NCI-H2171 treated with DMSO at 0.1 percent for 48 hours (cell line): ENCODE results near the gene CEP57L1.

Experiments used
- DNase-seq: peaks from one replicate; lab custom pipeline; 2025; lab: John Stamatoyannopoulos, UW

The CEP57L1 gene

DNA sequence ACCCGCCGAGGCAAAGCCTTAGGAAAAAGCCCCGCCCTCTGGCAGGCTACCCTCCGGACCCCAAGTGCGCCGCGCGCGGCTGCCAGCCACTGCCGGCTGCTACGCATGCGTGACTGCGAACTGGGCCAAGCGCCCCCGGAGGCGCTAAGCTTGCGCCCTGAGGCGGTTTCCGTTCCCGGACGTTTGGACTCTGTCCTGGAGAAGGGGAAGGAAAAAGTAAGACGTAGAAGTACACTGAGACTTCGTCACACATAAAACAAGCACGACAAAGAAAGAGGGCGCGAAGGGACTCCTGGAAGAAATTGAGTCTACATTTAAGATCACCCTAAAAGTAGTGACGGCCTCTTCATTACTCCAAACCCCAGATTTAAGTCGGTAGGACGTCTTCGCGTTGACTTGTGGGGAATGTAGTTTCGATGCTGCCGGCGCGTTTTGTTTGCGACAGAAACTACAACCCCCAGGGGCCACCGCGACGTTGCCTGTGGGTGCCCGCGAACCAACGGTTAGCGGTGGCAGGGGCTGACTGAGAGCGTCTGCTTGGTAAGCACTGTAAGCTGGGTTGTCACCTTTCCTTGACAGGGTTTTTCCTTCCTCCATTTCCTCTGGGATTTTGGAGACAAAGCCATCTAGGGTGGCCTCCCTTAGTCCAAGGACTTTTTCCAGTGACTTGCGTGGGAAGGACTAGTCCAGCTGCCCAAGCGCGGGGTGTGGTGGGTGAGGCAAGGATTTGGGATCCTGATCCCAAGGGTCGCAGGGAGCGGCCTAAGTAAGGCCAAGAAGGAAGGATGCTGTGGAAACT, at the start of gene CEP57L1:
TSS of gene CEP57L1 (plus strand) at position 472 of the 799 bp plus-strand sequence. CDS start 49,715 bp downstream, outside the sequence.
- DNase-seq, result peak; percentile 97

DNA sequence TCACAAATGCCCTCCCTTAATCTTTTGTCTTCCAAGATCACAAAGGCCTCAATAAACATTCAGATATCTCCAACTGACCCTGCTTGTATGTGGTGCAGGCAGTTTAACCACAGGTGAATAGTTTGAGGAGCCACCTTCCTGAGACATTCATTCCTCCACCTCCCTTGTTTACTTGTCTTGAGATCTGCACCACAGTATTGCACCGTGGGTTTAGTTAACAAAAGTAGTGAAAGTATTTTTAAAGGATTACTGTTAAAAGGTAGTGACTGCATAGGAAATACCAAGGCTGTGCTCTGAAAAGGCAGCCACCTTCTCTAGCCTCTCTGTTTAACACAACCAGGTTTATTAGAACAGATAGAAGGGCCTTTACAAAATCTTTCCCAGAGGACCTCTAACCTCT, 47.1 kb upstream of the CEP57L1 start:
- no peak for DNase-seq

DNA sequence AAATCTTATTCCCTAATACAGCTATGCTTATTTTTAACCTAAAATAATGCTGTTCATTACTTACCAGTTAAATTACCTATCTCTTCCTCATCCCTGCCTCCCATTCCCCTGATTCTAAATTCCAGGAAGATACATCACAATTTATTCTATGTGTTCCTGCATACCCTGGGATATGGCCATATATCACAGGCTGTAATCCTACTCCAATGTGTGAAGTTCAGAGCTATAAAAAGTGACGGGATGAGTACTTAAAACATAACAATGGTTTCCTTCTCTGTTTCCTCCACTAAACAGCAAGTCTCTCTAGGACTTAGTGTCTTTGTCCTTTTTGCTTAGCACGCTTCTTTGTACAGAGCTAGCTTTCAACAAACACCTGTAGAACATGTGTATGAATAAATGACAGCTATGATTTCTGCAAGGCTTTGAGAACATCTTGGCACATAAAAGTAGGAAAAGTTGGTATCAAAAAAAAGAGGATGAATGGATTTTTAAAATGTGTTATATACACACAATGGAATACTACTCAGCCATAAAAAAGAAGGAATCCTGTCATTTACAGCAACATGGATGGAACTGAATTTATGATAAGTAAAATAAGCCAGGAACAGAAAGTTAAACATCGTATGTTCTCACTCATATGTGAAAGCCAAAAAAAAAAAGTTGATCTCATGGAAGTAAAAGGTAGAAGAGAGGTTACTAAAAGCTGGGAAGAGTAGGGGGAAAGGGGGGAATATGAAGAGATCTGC, 46.5 kb upstream of the CEP57L1 start:
- DNase-seq, result no peak

DNA sequence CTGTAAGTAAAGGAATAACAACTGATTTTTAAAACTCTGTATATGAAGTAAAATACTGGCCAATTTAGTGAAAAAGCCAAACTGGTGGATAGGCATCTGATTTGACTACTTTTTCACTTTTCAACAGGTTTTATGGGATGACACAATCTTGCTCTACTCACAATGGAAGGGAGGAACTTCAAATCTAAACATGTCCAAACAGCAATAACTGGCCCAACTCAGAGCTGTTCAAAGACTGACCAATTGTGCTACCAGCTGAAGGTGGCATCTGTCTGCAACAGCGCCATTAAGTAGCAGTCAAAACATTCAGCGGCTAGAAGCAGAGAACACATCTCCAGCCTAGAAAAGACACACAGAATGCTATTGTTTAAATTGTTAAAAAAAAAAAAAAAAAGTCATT, 45.3 kb upstream of the CEP57L1 start:
- no peak for DNase-seq

GRCh38 chr6:109050447-109051102, 44.7 kb upstream of the CEP57L1 start:
- no peak for DNase-seq

DNA sequence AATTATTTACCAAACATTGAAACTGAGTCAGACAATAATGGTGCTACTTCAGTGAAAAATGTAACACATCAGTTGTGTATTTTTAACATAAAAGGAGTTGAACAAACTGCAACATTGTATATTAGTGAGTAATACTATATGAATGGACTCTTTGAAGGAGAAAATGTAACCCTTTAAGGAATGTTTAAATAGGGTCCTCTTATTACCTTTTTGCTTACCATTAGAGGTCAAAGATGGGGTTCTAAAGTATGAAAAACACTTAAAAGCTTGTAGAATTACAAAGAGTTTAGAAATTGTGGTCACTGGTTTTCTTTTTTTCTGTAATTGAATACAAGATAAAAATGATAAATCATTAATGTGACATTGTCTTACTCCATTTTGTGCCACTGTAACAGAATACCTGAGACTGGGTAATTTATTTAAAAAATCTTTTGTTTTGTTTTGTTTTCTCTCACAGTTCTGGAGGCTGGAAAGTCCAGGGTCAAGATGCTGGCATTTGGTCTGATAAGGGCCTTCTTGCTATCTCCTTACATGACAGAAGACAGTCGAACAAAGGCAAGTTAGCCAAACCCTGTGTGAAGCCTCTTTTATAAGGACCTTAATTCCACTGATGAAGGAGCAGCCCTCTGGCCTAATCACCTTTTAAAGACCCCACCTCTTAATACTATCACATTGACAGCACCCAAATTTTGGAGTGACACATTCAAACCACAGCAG, 43.8 kb upstream of the CEP57L1 start:
- no peak for DNase-seq

DNA sequence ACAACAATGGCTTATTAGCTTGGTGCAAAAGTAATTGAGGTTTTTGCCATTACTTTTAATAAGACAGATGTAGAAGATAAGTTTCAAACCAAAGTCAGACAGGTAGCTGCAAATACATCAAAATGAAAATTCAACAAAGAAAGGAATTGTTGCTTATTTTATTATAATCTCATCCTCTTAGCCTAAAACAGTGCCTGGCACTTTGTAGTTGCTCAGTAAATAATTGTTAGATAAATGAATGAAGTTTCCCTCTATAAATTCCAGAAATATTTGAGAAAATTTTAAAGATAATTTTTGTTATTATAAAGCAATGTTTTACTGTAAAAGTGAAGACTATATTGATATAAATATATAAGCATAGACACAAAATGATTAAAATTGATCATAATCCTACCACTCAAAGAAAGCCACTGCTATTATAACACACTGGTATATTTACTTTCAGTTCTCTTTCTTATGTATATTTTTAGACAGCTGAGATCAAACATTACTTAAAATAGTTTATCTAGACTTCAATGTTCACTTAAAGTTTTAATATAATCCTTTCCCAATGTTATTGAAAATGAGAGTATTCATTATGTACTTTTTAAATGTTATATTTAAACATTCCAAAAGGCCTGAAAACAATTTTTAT, 43.2 kb upstream of the CEP57L1 start:
- no peak for DNase-seq

- no peak for DNase-seq
Measured at GRCh38 chr6:109052852-109053251, 42.5 kb upstream of the CEP57L1 start.

DNA sequence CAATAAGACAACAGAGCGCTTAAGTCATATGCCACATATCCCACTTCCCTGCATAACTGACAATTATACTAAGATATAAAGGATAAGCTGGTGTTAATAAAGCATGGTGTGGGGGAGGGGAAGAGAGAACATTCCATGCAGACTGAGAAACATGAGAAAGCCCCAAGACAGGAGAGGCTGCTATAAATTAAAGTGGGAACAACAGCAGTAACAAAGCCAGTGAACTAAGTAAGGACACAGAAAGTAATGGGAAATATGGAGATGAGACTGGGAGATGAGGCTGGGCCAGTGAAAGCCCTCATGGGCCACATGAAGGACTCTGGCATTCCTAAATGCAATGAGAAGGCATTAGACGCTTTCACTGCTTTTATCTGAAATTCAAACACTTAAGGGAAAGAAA, 42.0 kb upstream of the CEP57L1 start:
- no peak for DNase-seq

GRCh38 chr6:109055771-109056235, 39.5 kb upstream of the CEP57L1 start:
- no peak for DNase-seq

DNA sequence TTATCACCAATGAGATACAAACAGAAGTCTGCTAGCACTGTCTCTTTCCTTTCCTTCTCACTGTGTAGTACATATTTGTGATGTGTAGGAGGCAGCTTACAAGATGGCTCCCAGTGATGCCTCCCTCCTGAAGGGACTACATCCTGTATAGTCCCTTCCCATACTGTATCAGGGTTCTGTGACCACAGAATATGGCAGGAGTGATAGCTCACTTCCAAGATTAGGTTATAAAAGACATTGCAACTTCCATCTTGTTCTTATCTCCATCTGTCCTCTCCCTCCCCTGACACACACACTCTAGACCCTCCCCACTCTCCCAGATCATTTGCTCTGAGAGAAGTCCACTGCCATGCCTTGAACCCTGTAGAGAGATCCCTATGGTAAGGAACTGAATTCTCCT, 38.6 kb upstream of the CEP57L1 start:
- DNase-seq, result no peak

DNA sequence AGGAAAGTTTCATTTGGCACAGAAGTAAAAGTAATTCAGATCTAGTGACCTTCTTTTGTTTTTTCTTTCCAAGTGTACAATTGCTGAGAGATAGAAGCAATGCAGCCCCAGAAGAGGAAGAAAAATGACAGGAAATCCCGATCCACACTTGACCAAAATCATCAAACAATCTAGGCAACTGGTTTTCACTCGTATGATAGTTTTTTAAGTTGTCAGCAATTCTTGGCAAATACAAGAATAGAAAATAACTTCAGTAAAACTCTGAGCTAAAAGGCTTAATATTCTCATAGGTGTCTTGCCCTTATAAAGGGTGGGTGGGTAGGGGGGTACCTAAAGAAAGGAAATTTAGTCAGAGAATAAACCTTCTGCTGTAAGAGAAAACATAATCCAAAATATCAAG, 36.7 kb upstream of the CEP57L1 start:
- DNase-seq, result no peak

GRCh38 chr6:109059153-109059552, 36.2 kb upstream of the CEP57L1 start:
- no peak for DNase-seq

- no peak for DNase-seq
Measured at GRCh38 chr6:109059571-109060021, 35.7 kb upstream of the CEP57L1 start.

DNA sequence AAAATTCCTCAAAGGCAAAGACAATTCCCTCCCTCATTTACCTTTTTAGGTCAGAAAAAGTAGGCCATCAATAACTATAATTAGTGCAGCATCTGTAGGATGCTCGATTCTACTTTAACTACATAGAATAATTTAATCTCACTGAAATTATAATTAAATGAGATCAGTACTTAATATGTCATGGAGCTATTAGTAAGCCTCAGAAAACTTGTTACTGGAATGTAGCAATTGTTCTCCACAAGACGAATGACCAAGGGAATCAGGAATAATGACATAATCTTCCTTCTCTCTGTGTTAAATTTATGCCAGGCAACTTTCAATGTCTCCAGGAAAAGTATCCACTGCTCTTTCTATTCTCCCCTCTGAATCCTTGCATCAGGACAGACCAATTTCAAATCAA, 34.7 kb upstream of the CEP57L1 start:
- no peak for DNase-seq

DNA sequence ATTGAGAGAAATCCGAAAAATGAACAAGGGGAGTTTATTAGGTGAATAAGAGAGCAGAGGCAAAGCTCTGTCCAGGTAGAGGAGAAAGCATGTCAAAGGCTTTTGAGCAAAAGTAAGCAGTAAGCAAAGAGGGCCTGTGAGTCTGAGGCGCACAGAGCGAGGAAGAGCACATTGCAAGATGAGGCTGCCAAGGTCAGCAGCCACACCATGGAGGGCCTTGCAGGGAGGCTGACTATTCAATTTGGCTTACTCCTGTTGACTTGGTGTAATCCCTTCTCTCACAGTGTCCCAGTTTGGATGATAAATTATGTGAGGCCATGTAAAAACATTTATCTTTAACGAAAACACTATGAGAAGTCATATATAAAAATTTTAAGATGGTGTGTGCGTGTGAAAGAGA, 33.1 kb upstream of the CEP57L1 start:
- DNase-seq, result no peak

GRCh38 chr6:109062767-109063352, 32.4 kb upstream of the CEP57L1 start:
- no peak for DNase-seq

DNA sequence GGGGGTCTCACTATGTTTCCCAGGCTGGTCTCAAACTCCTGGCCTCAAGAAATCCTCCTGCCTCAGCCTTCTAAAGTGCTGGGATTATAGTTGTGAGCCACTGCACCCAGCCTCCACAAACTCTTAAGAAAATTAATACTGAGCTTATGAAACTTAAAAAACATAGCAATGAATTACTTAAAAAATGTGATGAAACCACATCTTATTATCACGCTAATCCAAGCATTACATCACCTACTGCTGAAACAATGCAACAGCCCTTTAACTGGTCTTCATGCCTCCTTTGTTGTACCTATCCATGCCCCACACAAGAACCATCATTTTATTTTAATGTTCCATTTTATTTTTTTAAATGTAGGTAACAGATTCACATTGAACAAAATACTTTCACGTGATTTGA, 25.6 kb upstream of the CEP57L1 start:
- no peak for DNase-seq

- DNase-seq, result no peak
Measured at GRCh38 chr6:109071125-109071917, 24.0 kb upstream of the CEP57L1 start.
